IMR-90 (cell line): ENCODE data around the gene RRAGD. TPM values are rescaled to one million over a fixed set of nuclear protein-coding genes. Genes with fewer than 3 reads are reported as not detected.

Experiments used
- ATAC-seq: fragments of 200-7000 bp; cut with Tn5 transposase; 2 replicates; pipeline ENCODE4 v1.9.1; 2020; ENCODE audit warnings: low read depth, mild to moderate bottlenecking, moderate library complexity
- BruUV-seq: library from RNA; stranded (reverse); fragments of 400-500 nt; replicated peaks from 2 replicates; lab custom pipeline; 2021; lab: Mats Ljungman, UMichigan
- CTCF ChIA-PET: fragments of 300-600 bp; formaldehyde crosslinking; extraction: SDS; loops from one replicate; lab custom pipeline; 2021; ENCODE audit warnings: antibody characterized with exemption; lab: Yijun Ruan, JAX
- POLR2A ChIA-PET: fragments of 300-600 bp; sonication (Branson Sonifier 250); formaldehyde crosslinking; loops from one replicate; lab custom pipeline; 2022; ENCODE audit warnings: antibody characterized with exemption; ENCODE audit not compliant: unreplicated experiment; lab: Charles Lee
- DNase-seq: peaks from one replicate; pipeline ENCODE4 v3.0.0; 2013
- H2AFZ ChIP-seq: replicated peaks from 2 replicates; pipeline ENCODE3; 2013; ENCODE audit warnings: low read length, mild to moderate bottlenecking; ENCODE audit not compliant: poor library complexity
- H2AK5ac ChIP-seq: 2 replicates; pipeline ENCODE4 v1.6.1; 2013; ENCODE audit warnings: low read depth, low read length, inconsistent platforms
- H2AK9ac ChIP-seq: replicated peaks from 2 replicates; pipeline ENCODE3; 2013; ENCODE audit warnings: mild to moderate bottlenecking, low read depth, low read length, moderate library complexity; ENCODE audit not compliant: poor library complexity
- H2BK120ac ChIP-seq: 2 replicates; pipeline ENCODE4 v1.6.1; 2013; ENCODE audit warnings: low read depth, low read length, inconsistent platforms
- H2BK15ac ChIP-seq: 3 replicates; pipeline ENCODE4 v1.6.1; 2013; ENCODE audit warnings: low read depth, low read length, inconsistent platforms
- H2BK20ac ChIP-seq: 2 replicates; pipeline ENCODE4 v1.6.1; 2013; ENCODE audit warnings: low read depth, mild to moderate bottlenecking, inconsistent platforms, low read length, moderate library complexity
- H2BK5ac ChIP-seq: 2 replicates; pipeline ENCODE4 v1.6.1; 2013; ENCODE audit warnings: mild to moderate bottlenecking, low read depth, low read length, inconsistent platforms; ENCODE audit not compliant: poor library complexity, severe bottlenecking
- H3K14ac ChIP-seq: replicated peaks from 2 replicates; pipeline ENCODE4 v1.6.1; 2013; ENCODE audit warnings: low read depth, low read length, inconsistent platforms
- H3K18ac ChIP-seq: 2 replicates; pipeline ENCODE4 v1.6.1; 2013; ENCODE audit warnings: low read depth, low read length, control low read depth
- H3K23ac ChIP-seq: 2 replicates; pipeline ENCODE4 v1.6.1; 2013; ENCODE audit warnings: low read depth, low read length, inconsistent platforms
- H3K27ac ChIP-seq: 2 replicates; pipeline ENCODE4 v1.5.1; 2013; ENCODE audit warnings: mild to moderate bottlenecking, control low read depth, low read length; ENCODE audit not compliant: insufficient read depth
- H3K27me3 ChIP-seq: 2 replicates; pipeline ENCODE4 v1.6.1; 2013; ENCODE audit warnings: low read length; ENCODE audit not compliant: control insufficient read depth, insufficient read depth
- H3K36me3 ChIP-seq: 2 replicates; pipeline ENCODE4 v1.6.1; 2013; ENCODE audit warnings: low read length, mixed read lengths; ENCODE audit not compliant: control insufficient read depth, insufficient read depth
- H3K4ac ChIP-seq: 2 replicates; pipeline ENCODE4 v1.6.1; 2013; ENCODE audit warnings: low read depth, low read length, inconsistent platforms
- H3K4me1 ChIP-seq: 2 replicates; pipeline ENCODE4 v1.6.1; 2013; ENCODE audit warnings: low read length, mixed read lengths; ENCODE audit not compliant: control insufficient read depth, insufficient read depth
- H3K4me2 ChIP-seq: 2 replicates; pipeline ENCODE4 v1.6.1; 2013; ENCODE audit warnings: low read depth, mild to moderate bottlenecking, control low read depth, low read length, moderate library complexity
- H3K4me3 ChIP-seq: 2 replicates; pipeline ENCODE4 v1.5.1; 2013; ENCODE audit warnings: low read depth, mild to moderate bottlenecking, control low read depth, low read length, moderate library complexity; ENCODE audit not compliant: insufficient read depth
- H3K56ac ChIP-seq: 2 replicates; pipeline ENCODE4 v1.6.1; 2013; ENCODE audit warnings: low read length, inconsistent platforms; ENCODE audit not compliant: insufficient read depth; ENCODE audit errors: extremely low read depth
- H3K79me1 ChIP-seq, 2 experiments: 2 replicates each; pipeline ENCODE4 v1.6.1; 2013; ENCODE audit warnings: low read length in 2 of 2, inconsistent platforms in 1 of 2, low read depth in 1 of 2
- H3K9ac ChIP-seq: 2 replicates; pipeline ENCODE4 v1.6.1; 2013; ENCODE audit warnings: low read depth, low read length, control low read depth
- H3K9me1 ChIP-seq: 2 replicates; pipeline ENCODE4 v1.6.1; 2013; ENCODE audit warnings: low read length, inconsistent platforms; ENCODE audit not compliant: insufficient read depth
- H3K9me3 ChIP-seq: 2 replicates; pipeline ENCODE4 v1.6.1; 2013; ENCODE audit warnings: low read length; ENCODE audit not compliant: control insufficient read depth, insufficient read depth
- H4K20me1 ChIP-seq: 2 replicates; pipeline ENCODE4 v1.6.1; 2013; ENCODE audit warnings: low read length, inconsistent platforms; ENCODE audit not compliant: insufficient read depth
- H4K5ac ChIP-seq: 2 replicates; pipeline ENCODE4 v1.6.1; 2013; ENCODE audit warnings: mild to moderate bottlenecking, low read depth, low read length, control low read depth
- H4K8ac ChIP-seq, 2 experiments: 2 replicates each; pipeline ENCODE4 v1.6.1; 2013; ENCODE audit warnings: low read depth in 2 of 2, low read length in 2 of 2, control low read depth in 1 of 2, inconsistent platforms in 1 of 2
- H4K91ac ChIP-seq: 2 replicates; pipeline ENCODE4 v1.6.1; 2013; ENCODE audit warnings: low read depth, low read length, inconsistent platforms; ENCODE audit not compliant: insufficient read depth
- BHLHE40 ChIP-seq: fragments of 150-350 bp; IDR thresholded peaks from 2 replicates; pipeline ENCODE4 v1.6.1; 2016; ENCODE audit warnings: mild to moderate bottlenecking, low read depth, low read length
- CEBPB ChIP-seq: IDR thresholded peaks from 2 replicates; pipeline ENCODE4 v1.6.1; 2012; ENCODE audit warnings: low read depth, low read length, improper control_type of control experiment
- CHD1 ChIP-seq: IDR thresholded peaks from 2 replicates; pipeline ENCODE4 v1.6.1; 2012; ENCODE audit warnings: low read depth, low read length, improper control_type of control experiment
- FOS ChIP-seq: fragments of 150-350 bp; IDR thresholded peaks from 2 replicates; pipeline ENCODE4 v1.6.1; 2016; ENCODE audit warnings: low read depth, low read length
- MAFK ChIP-seq: IDR thresholded peaks from 2 replicates; pipeline ENCODE4 v1.6.1; 2012; ENCODE audit warnings: low read depth, low read length, improper control_type of control experiment
- MAZ ChIP-seq: IDR thresholded peaks from 2 replicates; pipeline ENCODE4 v1.6.1; 2012; ENCODE audit warnings: low read depth, mild to moderate bottlenecking, low read length, improper control_type of control experiment, moderate library complexity, borderline replicate concordance
- MXI1 ChIP-seq: IDR thresholded peaks from 2 replicates; pipeline ENCODE4 v1.6.1; 2012; ENCODE audit warnings: low read depth, mild to moderate bottlenecking, low read length, moderate library complexity, borderline replicate concordance
- NFE2L2 ChIP-seq: fragments of 150-350 bp; IDR thresholded peaks from 2 replicates; pipeline ENCODE4 v1.6.1; 2016; ENCODE audit warnings: low read depth, mild to moderate bottlenecking, low read length
- POLR2A ChIP-seq: IDR thresholded peaks from 2 replicates; pipeline ENCODE4 v1.6.1; 2012; ENCODE audit warnings: mild to moderate bottlenecking, low read depth, low read length
- RAD21 ChIP-seq: IDR thresholded peaks from 2 replicates; pipeline ENCODE4 v1.6.1; 2012; ENCODE audit warnings: low read length, improper control_type of control experiment
- RCOR1 ChIP-seq: IDR thresholded peaks from 2 replicates; pipeline ENCODE4 v1.6.1; 2012; ENCODE audit warnings: mild to moderate bottlenecking, low read length, improper control_type of control experiment; ENCODE audit not compliant: insufficient replicate concordance
- RFX5 ChIP-seq: IDR thresholded peaks from 2 replicates; pipeline ENCODE4 v1.8.0; 2012; ENCODE audit warnings: low read depth, mild to moderate bottlenecking, low read length, moderate library complexity
- SMC3 ChIP-seq: fragments of 150-350 bp; IDR thresholded peaks from 2 replicates; pipeline ENCODE4 v1.6.1; 2016; ENCODE audit warnings: low read depth, mild to moderate bottlenecking, antibody characterized with exemption, low read length, moderate library complexity
- WGBS, 2 experiments: methylation state at CpG; one replicate each; pipeline versions ENCODE4 v1.1.5 to v1.1.7; 2013; ENCODE audit warnings: missing lambda C conversion rate in 2 of 2; ENCODE audit not compliant: insufficient read length in 1 of 2; ENCODE audit errors: extremely low coverage in 2 of 2; 5-methylcytosine and 5-hydroxymethylcytosine counted together
- dilution Hi-C: fragments of 300-500 bp; cut with HindIII; formaldehyde crosslinking; loops from one replicate; pipeline ENCODE4 v1.14.3; 2018; ENCODE audit warnings: low sequenced_read_pairs; ENCODE audit not compliant: unreplicated experiment
- in situ Hi-C: fragments of 300-500 bp; cut with MboI; formaldehyde crosslinking; loops from 3 replicates; pipeline ENCODE4 v1.14.3; 2019; ENCODE audit warnings: low sequenced_read_pairs, inconsistent platforms, mixed read lengths
- intact Hi-C: fragments of 100-400 bp; cut with micrococcal nuclease; formaldehyde crosslinking; loops from 2 replicates; pipeline ENCODE4 v1.10.0; 2022
- polyA plus RNA-seq, 3 experiments: library from polyadenylated mRNA; depleted of rRNA; stranded (reverse); fragments of >200 nt; gene quantifications; 2 replicates each; pipeline ENCODE4 v1.2.3, GENCODE V29; 2012; ENCODE audit warnings: low replicate concordance in 1 of 3
- total RNA-seq: library from RNA; depleted of rRNA; stranded (reverse); fragments of >200 nt; gene quantifications from 2 replicates; pipeline ENCODE4 v1.2.3, GENCODE V29; 2012
- TF ChIP-seq, protein P1 (sequence below): conservative IDR thresholded peaks from 2 replicates; pipeline ENCODE4 v1.5.1; 2012; ENCODE audit warnings: mild to moderate bottlenecking, low read depth, low read length, improper control_type of control experiment
- TF ChIP-seq, protein P2 (sequence below): fragments of 150-350 bp; IDR thresholded peaks from 2 replicates; pipeline ENCODE4 v1.6.1; 2016; ENCODE audit warnings: low read depth, mild to moderate bottlenecking, low read length, moderate library complexity, borderline replicate concordance

The RRAGD gene
- total and polyA plus RNA-seq, 2 of the 4 experiments (the other 2 are of a cell fraction) = not detected

DNA sequence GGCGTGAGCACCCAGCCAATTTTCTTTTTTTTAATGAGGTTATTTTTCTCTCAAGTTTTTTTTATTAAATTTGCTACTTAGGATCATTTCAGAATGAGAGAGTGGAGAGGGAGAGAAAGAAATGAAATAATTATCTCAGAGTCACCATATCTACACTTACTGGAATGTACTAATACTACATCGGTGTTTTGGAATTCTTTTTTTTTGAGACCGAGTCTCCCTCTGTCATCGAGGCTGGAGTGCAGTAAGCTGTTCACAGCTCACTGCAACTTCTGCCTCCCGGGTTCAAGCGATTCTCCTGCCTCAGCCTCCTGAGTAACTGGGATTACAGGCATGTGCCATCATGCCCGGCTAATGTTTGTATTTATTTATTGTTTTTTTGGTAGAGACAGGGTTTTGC lies 48.6 kb upstream of the RRAGD start:
- POLR2A ChIA-PET = no interaction called here

More for the DNA sequence above, 48.6 kb upstream of the RRAGD start:
- no peak overlapping the region for H3K14ac ChIP-seq
- 90% methylated on average over 2 of the region's 7 CpGs; no CpG with 5 or more reads in 1 of the 2 experiments for WGBS, 2 experiments
- no peak overlapping the region for H2BK20ac ChIP-seq
- no peaks in the 10 kb centered on the region for H3K27me3 ChIP-seq
- H3K79me1 ChIP-seq = no peaks in the 10 kb centered on the region
- TF ChIP-seq BHLHE40 (no peak), FOS (no peak), RFX5 (no peak), MXI1 (no peak), MAZ (no peak), RAD21 (no peak), RCOR1 (no peak), CEBPB (no peak), CHD1 (no peak), MAFK (no peak), POLR2A (no peak), NFE2L2 (no peak), SMC3 (no peak)
- TF ChIP-seq, protein P1, sequence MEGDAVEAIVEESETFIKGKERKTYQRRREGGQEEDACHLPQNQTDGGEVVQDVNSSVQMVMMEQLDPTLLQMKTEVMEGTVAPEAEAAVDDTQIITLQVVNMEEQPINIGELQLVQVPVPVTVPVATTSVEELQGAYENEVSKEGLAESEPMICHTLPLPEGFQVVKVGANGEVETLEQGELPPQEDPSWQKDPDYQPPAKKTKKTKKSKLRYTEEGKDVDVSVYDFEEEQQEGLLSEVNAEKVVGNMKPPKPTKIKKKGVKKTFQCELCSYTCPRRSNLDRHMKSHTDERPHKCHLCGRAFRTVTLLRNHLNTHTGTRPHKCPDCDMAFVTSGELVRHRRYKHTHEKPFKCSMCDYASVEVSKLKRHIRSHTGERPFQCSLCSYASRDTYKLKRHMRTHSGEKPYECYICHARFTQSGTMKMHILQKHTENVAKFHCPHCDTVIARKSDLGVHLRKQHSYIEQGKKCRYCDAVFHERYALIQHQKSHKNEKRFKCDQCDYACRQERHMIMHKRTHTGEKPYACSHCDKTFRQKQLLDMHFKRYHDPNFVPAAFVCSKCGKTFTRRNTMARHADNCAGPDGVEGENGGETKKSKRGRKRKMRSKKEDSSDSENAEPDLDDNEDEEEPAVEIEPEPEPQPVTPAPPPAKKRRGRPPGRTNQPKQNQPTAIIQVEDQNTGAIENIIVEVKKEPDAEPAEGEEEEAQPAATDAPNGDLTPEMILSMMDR = no peak
- TF ChIP-seq, protein P2, sequence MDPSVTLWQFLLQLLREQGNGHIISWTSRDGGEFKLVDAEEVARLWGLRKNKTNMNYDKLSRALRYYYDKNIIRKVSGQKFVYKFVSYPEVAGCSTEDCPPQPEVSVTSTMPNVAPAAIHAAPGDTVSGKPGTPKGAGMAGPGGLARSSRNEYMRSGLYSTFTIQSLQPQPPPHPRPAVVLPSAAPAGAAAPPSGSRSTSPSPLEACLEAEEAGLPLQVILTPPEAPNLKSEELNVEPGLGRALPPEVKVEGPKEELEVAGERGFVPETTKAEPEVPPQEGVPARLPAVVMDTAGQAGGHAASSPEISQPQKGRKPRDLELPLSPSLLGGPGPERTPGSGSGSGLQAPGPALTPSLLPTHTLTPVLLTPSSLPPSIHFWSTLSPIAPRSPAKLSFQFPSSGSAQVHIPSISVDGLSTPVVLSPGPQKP = no peak
- H3K18ac ChIP-seq = no peak overlapping the region
- H3K36me3 ChIP-seq = no peaks in the 10 kb centered on the region
- no peak for ATAC-seq
- no peak overlapping the region for H2AK5ac ChIP-seq
- no peak overlapping the region for H2BK15ac ChIP-seq
- no peak overlapping the region for H3K23ac ChIP-seq
- dilution Hi-C loops = no loop called here
- intact Hi-C loops = no loop called here
- H3K4me2 ChIP-seq = no peak overlapping the region
- no TSS peak for BruUV-seq
- H2AK9ac ChIP-seq = no peak overlapping the region
- no peak overlapping the region for H3K4ac ChIP-seq
- H4K20me1 ChIP-seq = no peaks in the 10 kb centered on the region
- H2AFZ ChIP-seq = no peak overlapping the region
- H4K91ac ChIP-seq = no peak overlapping the region
- H4K5ac ChIP-seq = no peak overlapping the region
- no peak overlapping the region for H2BK120ac ChIP-seq
- DNase-seq = no peak
- no peak overlapping the region for H3K27ac ChIP-seq
- in situ Hi-C loops = no loop called here
- no peak overlapping the region for H3K4me3 ChIP-seq
- no peaks in the 10 kb centered on the region for H3K9me3 ChIP-seq
- H3K9me1 ChIP-seq = no peaks in the 10 kb centered on the region
- no peak overlapping the region for H4K8ac ChIP-seq
- no peak overlapping the region for H3K56ac ChIP-seq
- CTCF ChIA-PET = no interaction called here
- no peaks in the 10 kb centered on the region for H3K4me1 ChIP-seq
- no peak overlapping the region for H2BK5ac ChIP-seq
- H3K9ac ChIP-seq = no peak overlapping the region
